Stimulated activated CD4-positive, alpha-beta T cell treated with anti-CD3 and anti-CD28 coated beads, Interleukin-15, amount 100 ng/mL, for 48 hours (primary cell): ENCODE measurements around the gene PACRG.

Source experiments
- DNase-seq, 2 donors: peaks; one replicate each; pipeline ENCODE4 v3.0.0-alpha.2; 2020; ENCODE audit warnings: low read depth in 2 of 2

Gene PACRG

DNA sequence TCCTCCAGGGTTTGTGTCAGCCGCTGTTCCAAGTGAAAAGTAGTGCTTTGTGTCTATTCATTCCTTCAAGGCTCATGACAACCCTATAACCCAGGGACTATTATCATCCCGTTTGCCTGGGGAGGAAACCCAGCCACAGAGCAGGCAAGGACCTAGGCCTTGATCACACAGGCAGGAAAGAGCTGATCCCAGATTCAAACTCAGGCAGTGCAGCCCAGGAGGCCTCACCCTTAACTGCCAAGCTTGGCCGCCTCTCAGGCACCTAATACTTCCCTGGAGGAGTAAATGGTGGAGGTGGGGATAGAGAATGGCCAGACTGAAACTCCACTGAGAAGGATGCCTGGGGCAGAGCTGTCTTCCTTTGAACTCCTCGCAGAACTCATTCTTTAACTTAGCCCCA lies 471.6 kb downstream of the PACRG start:
- DNase-seq: no peak

DNA sequence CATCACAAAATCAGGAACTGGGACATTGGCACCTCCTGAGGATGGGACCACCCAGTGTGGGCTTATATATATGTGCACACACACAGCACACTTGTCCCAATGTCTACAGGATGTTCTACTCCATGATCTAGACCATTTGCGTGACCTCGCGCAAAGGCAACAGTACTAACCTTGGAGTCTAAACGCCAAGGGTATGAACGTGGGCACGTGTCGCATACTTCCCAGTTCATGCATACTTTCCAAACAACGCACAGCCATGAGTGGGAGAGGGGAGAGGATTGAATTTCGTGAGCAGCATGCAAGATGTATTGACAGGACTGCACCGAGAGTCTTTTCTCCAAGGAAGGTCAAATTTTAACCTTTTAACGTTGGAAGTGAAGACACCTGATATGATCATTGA lies 472.5 kb downstream of the PACRG start:
- no peak for DNase-seq

DNA sequence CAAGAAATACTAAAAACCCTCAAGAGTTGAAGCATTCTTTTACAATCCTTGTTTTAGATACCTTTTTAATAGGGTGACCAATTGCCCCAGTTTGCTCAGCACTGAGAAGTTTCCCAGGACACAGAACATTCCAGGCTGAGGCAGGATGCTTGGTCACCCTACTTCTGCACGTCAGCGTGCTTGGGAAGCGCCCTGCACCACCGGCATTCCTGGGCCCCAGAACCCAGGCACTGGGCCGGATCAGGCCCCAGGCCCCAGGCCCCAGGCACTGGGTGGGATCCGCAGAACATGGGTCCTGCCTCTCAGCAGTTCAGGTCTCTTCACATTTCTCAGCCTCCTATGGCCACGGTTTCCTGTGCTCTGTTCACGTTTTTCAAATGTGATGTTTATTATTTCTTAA lies 472.9 kb downstream of the PACRG start:
- no peak for DNase-seq

DNA sequence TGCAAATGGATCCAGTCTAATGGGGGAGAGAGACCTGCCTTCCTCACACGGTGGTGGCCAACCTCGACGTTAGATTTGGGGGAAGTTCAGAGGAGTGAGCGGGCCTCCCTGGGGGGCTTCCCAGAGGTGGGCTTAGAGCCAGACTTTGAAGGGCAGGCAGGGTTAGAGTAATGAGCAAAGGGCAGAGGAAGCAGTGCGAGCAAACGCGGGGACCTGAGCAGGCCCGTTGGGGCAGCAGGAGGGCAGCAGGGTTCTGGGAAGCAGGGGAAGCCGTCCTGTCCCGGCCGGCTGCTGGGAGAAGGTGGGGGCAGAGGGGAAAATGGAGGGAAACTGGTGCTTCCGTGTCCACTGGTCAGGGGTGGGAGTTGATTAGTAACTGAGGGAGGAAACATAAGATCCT lies 474.1 kb downstream of the PACRG start:
- no peak for DNase-seq

DNA sequence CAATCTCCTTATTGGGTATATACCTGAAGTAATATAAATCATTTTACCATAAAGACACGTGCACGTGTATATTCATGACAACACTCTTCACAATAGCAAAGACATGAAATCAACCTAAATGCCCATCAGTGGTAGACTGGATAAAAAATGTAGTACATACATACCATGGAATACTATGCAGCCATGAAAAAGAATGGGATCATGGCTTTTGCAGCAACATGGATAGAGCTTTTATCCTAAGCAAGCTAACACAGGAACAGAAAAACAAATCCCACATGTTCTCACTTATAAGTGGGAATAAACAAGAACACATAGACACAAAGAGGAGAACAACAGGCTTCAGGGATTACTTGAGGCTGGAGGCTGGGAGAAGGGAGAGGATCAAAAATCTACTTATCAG lies 478.4 kb downstream of the PACRG start:
- DNase-seq: no peak

DNA sequence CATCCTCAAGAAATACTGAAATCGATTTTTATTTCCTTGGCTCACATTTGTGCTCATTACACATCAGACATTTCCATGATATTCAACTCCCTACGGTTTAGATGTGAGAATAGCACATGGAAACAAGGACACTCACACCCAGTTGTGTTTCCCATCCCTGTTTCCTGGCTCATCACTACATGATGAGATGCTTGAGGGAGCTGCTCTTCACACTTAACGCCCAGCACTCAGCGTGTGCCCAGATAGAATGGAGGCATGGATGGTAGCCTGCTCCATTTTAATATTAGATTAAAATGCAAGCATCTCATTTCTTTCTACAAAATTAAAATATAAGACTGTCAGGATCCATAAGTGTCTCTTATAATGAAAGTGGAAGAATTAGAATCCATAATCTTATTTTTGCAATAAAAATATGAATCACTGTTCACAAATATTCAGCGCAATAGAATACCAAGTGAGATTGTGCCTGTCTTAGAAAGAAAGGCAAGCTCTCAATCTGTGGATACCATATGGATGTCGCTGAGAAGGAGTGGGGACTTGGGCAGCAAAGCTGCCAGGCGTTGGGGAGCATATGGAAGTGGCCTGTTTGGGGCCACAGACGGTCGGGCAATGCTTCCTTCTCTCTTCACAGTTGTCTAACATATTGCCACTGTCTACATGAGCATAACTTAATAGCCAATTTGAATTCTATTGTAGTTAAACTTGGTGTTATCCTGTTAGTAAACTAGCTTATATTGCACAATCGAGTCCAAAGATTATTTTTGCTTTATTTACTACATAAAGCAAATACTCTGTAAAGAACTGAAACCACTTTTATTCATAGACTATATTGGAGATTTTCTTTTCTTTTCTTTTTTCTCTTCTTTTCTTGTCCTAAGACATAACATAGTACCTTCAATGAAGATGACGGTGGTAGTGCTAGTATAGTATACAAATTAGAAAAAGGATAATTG lies 479.9 kb downstream of the PACRG start:
- DNase-seq: no peak

DNA sequence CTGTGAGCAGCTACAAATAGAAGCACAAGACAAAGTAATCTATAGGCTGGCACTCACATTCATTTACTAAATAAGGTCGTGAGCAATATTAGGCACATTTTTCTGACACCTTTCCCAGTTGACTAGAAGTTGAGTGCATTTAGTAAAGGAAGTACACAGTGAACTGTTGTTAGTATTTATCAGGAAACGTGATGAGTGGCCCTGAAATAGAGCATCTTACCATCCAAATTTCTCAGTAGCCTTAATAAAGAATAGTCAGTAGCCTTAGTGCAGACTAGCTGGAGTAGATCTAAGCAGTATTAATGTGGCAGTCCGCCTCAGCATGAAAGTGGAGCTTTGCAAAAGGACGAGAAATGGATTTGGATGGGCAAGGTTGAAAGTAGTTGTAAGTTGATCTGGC lies 481.2 kb downstream of the PACRG start:
- DNase-seq: no peak

DNA sequence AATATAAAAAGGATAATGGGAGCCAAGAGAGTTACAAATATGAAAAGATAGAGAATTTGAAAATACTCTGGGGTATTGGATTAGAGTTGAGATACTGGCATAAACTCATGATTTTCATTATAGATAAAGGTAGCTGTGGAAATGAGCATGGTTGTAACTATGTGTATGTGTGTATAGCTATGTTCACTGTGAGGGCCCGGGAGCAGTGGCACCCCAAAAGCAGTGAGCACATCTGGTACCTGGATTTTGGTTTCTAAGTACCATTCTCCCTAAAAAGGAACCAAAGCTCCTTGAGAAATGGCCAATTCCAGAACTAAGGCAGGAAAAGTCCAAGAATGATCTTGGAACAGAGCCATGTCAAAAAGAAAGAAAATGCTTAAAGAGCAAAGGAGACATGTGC lies 484.3 kb downstream of the PACRG start:
- no peak for DNase-seq

DNA sequence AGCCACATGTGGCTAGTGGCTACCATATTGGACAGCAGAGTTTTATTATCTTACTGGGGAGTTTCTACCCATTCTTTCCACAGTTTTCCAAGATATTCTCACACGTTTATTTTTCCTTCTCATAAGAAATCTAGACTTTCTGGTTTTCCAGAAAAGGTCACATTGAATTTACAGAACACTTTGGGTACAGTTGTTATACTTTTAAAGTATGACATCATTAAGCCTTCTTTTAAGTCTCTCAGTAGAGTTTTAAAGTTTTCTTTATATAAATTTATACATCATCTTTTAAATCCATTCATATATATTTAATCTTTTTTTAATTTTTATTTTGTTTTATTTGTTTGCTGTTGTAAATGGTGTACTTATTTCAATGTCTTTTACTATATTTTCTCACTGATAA lies 486.5 kb downstream of the PACRG start:
- no peak for DNase-seq

DNA sequence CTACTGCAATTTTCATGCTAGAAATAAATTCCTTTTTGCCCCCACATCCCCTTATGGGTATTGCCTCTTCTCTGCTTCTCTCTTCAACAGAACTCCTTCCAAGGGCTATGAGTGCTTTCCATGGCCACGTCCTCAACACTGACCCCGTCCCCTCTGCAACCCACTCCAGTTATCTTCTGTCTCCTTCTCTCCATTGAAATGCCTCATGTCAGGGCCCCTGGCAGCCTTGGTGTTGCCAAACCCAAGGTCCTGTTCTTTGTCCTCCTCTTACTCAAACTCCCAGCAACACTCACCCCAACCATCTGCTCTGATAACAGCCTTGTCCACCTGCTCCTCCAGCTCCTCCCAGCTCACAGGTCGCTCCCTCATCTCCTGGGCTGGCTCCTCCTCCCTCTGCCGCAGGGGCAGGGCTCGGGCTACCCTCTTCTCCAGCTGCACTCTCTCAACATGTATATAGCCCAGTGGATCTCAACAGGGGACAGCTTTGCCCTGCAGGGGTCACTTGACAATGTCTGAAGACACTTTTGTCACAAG lies 490.7 kb downstream of the PACRG start:
- DNase-seq: no peak

DNA sequence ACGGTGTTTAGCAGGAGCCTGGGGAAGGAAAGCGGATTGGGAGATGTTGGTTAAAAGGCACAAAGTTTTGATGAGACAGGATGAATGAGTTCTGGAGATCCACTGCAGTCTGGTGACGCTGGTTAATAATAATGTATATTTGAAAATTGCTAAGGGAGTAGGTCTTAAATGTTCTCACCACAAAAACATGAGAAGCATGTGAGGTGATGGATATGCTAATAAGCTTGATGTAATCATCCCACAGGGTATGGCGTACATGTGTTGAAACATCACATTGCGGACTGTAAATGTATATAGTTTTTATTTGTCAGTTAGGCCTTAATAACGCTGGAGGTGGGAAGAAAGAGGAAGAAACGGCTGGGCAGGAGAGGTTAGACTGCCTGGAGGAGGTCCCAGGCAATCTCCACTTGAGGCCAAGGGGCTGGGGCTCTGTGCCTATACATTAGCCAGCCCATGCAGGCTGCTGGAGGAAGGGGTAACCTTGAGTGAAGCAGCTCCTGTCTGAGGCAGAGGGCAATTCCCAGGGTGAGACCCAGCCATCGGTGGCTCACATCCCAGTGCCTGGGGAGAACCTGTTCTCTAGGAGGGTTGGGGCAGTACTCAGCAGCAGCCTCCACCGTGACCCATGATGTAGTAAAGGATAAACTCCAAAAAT lies 498.5 kb downstream of the PACRG start:
- DNase-seq: no peak

DNA sequence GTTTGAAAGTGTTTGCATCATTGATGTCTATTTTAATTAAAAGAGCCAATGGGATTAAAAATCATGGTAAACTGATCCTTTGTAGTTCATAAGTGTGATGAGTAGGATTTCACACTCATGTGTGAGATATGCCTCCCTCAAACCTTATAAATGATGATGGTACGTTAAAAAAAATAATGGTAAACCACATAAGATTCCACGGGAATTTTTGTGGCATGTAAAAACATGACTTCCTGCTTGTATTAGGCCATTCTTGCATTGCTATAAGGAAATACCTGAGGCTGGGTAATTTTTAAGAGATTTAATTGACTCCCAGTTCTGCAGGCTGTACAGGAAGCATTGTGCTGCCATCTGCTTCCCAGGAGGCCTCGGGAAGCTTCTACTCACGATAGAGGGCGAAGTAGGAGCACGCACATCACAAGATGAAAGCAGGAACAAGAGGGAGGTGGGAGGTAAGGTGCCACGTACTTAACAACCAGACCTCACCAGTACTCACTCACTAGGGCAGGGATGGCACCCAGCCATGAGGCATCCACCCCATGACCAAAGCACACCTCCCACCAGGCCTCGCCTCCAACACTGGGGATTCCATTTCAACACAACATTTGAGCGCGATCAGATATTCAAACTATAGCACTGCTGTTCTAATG lies 499.2 kb downstream of the PACRG start:
- DNase-seq: no peak

DNA sequence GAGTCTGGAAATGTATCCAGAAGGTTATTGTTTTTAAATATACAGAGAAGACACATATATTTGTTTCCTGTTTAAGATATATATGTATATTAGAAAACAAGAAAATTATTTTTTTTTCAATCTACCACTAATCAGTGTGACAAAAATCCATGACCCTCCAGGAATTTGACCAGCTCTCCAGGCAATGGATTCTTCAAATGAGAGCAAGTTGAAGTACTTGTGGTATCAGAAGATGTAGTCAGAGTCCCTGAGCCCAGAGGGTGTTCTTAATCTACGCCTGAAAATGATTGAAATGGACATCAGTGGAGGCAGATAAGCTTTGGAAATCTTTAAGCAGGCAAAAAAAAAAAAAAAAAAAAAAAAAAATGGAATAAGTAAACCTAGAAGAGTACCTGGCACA lies 500.3 kb downstream of the PACRG start:
- DNase-seq: no peak

DNA sequence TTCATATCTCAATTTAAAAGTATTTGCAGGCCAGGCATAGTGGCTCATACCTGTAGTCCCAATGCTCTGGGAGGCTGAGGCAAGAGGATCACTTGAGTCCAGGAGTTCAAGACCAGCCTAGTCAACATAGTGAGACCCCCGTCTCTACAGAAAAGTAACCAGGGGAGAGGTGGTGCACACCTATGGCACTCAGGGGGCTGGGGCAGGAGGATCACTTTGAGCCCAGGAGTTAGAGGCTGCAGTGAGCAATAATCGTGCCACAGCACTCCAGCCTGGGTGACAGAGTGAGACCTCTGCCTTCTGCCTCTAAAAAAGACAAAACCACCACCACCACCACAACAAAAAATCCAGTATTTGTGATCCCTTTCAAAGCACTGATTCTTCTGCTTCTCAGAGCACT lies 501.3 kb downstream of the PACRG start:
- no peak for DNase-seq

DNA sequence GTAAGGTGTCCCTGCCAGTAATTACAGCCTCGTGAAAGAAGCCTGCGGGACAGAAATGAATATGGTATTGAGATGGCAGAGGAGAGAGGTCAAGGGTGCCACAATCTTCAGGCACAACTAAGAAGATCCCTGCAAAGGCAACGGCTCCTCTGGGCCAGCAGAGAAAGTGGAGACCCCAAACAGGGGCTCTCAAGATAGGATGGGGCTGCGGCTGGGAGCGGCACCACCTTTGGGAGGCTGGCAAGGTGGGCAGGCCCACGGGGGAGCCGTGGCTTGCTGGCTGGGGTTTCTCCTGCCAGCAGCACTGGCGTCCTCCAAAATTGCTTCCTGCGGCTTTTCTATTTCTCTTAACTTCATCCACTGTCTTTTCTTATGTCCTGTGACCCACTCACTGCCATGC lies 503.1 kb downstream of the PACRG start:
- no peak for DNase-seq

DNA sequence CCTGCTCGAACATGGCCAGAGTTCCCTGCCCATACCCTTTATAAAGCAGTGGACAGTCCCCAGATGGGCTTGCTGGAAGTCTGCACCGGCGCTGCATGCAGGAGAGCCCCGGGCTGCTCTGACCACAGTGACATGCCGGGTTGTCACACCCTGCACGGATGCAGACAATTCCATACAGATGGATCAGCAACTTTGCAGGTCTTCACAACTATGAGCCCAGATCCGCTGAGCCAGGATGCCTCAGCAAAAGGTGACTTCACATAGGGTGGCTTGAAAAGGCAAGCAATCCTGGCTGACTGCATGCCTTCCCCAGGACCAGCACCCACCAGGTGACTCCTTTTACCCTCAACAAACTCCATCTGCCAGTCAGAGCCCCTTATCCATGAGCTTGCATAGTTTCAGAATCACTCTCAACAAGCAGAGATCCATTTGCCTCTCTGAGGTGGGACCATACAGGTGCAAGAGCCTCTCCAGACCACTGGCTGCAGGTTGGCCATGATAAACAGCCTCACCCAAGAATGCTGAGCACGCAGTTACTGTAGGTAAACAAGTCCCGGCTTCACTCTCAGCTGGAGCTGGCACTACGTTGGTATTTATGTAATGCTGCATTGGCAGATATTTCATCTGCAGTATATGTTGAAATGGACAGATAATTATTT lies 503.7 kb downstream of the PACRG start:
- DNase-seq: no peak

DNA sequence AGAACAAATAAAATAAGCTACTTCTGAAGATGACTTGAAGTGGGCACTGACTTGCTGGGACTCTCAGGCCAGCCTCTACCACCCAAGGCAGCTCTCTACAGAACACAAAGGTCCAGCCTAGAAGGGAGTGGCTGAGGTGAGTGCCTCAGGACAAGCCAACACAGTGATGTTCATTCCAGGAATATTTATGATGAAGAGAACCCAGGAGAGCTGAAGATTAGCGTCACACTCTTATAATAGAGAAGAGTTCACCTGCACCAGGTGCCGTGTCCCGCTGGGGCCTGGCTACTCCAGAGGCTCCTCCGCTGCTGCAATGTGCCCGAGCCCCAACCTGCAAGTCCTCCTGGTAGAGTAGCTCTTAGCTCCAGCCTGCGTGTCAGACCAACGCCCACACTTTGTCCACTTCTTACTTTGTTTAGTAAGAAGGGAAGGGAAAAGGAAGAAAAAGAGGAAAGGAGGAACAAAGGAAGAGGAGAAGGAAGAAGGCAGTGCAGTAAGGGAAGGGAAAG lies 504.3 kb downstream of the PACRG start:
- no peak for DNase-seq

DNA sequence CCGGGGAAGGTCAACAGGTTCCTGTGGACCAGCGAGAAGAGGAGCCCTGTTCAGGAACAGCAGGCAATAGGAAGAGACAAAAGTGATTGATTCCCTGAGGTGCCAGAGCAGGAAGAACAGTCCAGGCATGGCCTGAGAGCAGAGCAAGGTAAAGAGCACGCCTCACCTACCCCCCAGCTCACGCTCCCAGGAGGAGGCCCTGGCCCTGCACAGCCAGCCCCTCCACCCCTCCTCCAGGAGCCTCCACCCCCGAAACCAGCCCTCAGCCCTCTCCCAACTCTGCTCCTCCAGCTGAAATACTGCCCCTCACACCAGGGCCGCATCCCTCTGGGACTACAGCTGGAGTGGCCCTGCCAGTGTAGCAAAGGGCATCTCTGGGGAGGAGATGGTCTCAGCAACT lies 504.9 kb downstream of the PACRG start:
- DNase-seq: no peak

DNA sequence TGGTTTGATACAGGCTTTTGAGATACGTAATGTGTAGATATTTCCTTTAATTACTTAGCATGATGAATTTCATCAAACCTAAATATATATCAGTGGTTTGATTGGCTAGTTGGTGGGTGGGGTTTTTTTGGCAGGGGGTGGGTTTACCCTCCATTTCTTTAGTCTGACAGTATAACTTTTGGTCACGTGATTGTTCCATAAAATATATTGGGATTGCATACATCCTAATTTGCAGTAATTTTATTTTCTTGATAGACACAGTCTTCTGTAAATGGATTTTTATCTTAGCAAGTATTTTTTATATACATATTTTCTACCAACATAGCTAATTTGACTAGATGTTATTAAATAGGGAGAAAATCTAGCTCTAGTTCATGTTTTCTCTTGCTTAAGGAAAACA lies 509.3 kb downstream of the PACRG start:
- no peak for DNase-seq

DNA sequence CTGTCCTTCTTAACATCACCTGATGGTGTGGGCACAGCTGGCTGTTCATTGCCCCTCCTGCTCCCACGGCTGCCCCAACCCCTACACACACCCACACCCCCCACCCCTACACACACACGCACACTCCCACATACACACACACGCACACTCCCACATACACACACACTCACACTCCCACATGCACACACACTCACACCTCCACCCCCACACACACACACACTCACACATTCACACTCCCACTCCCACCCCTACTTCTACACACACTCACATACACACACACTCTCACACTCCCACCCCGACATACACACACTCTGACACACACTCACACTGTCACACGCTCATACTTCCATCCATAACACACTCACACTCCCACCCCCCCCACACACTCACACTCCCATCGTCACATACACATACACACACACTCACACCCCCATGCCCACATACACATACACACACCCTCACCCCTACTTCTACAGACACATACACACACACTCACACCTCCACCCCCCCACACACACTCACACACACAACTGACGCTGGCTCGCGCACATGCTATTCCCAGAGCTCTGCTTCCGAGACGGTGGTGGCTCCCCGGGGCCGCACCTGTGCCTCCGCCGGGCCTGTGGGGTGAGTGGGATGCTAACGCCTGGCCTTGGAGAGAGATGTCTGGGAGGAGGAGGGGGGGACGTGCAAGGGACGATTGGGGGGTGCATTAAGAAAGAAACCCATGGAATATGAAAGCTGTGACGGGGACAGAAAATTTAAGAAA lies 512.0 kb downstream of the PACRG start:
- no peak for DNase-seq

DNA sequence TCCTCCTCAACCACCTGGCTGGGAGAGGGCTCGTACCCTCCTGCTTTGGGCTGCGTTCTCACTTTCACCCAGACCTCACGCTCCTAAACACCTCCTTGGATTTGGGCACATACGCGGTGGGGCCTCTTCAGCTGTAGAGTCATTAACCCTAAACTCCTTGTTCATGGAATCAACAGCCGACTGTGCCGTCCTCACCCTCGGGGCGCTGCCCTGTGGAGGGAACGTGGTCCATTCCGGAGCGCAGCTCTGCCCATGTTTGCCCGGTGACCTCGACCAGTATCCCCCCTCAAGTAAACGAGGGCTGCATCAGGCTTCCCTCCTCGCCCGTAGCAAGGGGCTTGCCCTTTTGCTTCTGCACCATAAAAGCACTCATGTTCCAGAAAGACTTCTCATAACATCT lies 512.8 kb downstream of the PACRG start:
- no peak for DNase-seq
